Muscle layer of duodenum (tissue), 2 donors: Measurements from ENCODE around the gene ONECUT1.

ENCODE experiments used
- H3K27ac ChIP-seq: one replicate; pipeline ENCODE4 v1.7.0; 2013; ENCODE audit warnings: mild to moderate bottlenecking, low read length
- H3K27me3 ChIP-seq: one replicate; pipeline ENCODE4 v1.7.0; 2013; ENCODE audit warnings: low read depth, mild to moderate bottlenecking, control low read depth, low read length
- H3K36me3 ChIP-seq, 2 donors: one replicate each; pipeline ENCODE4 v1.7.0; 2013; ENCODE audit warnings: low read length in 2 of 2, control low read depth in 1 of 2, mild to moderate bottlenecking in 1 of 2; ENCODE audit not compliant: insufficient read depth in 2 of 2, control insufficient read depth in 1 of 2
- H3K4me1 ChIP-seq, 2 donors: one replicate each; pipeline ENCODE4 v1.7.0; 2013; ENCODE audit warnings: low read length in 2 of 2, mild to moderate bottlenecking in 2 of 2, control low read depth in 1 of 2, moderate library complexity in 1 of 2; ENCODE audit not compliant: insufficient read depth in 2 of 2, control insufficient read depth in 1 of 2
- H3K4me3 ChIP-seq, 2 donors: one replicate each; pipeline ENCODE4 v1.7.0; 2013; ENCODE audit warnings: low read length in 2 of 2, low read depth in 1 of 2, mild to moderate bottlenecking in 1 of 2
- H3K9me3 ChIP-seq, 2 donors: one replicate each; pipeline ENCODE4 v1.7.0; 2013; ENCODE audit warnings: low read length in 2 of 2, control low read depth in 1 of 2, mild to moderate bottlenecking in 1 of 2; ENCODE audit not compliant: control insufficient read depth in 1 of 2
- donor health status: healthy.

ONECUT1 gene

GRCh38 chr15:52735231-52736089, 54.7 kb downstream of the ONECUT1 start:
- Histone ChIP-seq H3K27ac (no peak overlapping the region), H3K4me1 (peaks cover 0 to 3% of the 10 kb centered on the region in 2 donors), H3K9me3 (no peaks in the 10 kb centered on the region), H3K27me3 (no peaks in the 10 kb centered on the region), H3K36me3 (no peaks in the 10 kb centered on the region), H3K4me3 (no peak overlapping the region)

DNA sequence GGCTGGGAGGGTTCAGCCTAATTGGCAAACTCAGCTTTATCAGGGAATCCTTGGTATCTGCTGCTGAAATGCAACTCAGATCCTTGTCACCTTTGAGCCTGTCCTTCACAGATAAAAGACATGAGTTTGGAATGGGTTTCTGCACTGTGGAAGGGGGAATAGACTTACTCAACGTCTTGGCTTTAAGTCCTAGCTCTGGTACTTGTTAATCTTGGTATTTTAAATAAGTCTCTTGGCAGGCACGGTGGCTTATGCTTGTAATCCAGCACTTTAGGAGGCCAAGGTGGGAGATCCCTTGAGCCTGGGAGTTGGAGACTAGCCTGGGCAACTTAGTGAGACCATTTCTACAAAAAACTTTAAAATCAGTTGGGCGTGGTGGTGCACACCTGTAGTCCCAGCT, 55.8 kb downstream of the ONECUT1 start:
- Histone ChIP-seq H3K4me3 (no peak overlapping the region), H3K36me3 (no peaks in the 10 kb centered on the region), H3K9me3 (no peaks in the 10 kb centered on the region), H3K4me1 (peaks cover 0 to 3% of the 10 kb centered on the region in 2 donors), H3K27ac (no peak overlapping the region), H3K27me3 (no peaks in the 10 kb centered on the region)

- peaks cover 0 to 3% of the 10 kb centered on the region in 2 donors for H3K4me1 ChIP-seq
- no peaks in the 10 kb centered on the region for H3K9me3 ChIP-seq
- no peaks in the 10 kb centered on the region for H3K36me3 ChIP-seq
- H3K27me3 ChIP-seq, result no peaks in the 10 kb centered on the region
- no peak overlapping the region for H3K4me3 ChIP-seq
- no peak overlapping the region for H3K27ac ChIP-seq
These were observed 56.4 kb downstream of the ONECUT1 start for GRCh38 chr15:52733696-52734255.

- H3K9me3 ChIP-seq, result no peaks in the 10 kb centered on the region
- H3K27ac ChIP-seq, result no peak overlapping the region
- no peaks in the 10 kb centered on the region for H3K27me3 ChIP-seq
- no peak overlapping the region for H3K4me3 ChIP-seq
- no peaks in the 10 kb centered on the region for H3K36me3 ChIP-seq
- H3K4me1 ChIP-seq, result peaks cover 0 to 3% of the 10 kb centered on the region in 2 donors
These were observed 57.0 kb downstream of the ONECUT1 start for GRCh38 chr15:52733088-52733487.

DNA sequence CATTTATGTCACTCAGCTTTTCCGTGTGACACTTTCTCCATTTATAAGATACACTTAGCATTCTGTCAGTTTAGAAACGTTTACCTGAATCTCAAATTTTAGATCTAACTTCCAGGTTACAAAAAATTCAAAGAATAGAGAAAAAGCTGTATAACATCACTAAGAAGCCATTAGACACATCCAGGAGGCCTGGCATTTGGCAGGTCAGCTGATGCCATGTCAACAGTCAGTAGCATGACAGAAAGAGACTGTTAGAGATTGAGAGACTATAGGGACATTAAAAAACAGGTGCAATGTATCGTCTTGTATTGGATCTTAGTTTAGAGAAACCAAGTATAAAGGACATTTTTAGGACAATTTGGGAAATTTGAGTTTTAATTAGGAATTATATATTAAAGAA, 57.6 kb downstream of the ONECUT1 start:
- Histone ChIP-seq H3K27me3 (no peaks in the 10 kb centered on the region), H3K27ac (no peak overlapping the region), H3K4me1 (peaks cover 0 to 3% of the 10 kb centered on the region in 2 donors), H3K9me3 (no peaks in the 10 kb centered on the region), H3K36me3 (no peaks in the 10 kb centered on the region), H3K4me3 (no peak overlapping the region)

DNA sequence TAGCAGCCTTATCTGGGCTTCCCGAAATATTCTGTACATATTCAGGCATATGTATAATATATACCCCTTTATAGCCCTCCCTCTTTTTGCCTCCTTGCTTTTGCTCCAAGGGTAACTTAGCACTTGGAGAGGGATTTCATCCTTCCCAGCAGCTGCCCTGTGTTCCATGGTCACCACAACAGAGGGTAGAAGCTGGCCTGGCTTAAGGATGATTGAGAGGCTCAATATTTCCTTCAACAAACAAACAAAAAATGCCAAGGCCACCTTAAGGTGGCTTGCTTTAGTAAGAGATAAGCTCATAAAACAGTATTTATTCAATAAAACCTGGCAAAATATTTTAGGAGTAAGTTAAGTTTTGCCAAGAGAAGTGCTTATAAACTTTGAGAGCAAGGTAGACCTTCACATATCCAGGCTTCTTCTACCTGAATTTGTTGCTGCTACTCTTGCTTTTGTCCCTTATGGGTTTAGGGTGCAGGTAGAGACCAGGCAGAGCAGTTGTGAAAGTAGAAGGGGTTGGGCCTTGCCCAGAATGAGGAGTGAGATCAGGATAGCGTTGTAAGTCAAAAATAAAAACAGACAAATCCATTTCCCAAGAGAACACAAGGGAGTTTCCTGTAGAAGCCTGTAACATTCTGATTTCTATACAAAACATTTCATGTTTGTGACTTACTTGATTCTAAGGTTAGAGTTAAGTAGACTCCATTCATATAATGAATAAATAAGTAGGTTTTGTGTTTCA, 58.2 kb downstream of the ONECUT1 start:
- Histone ChIP-seq H3K4me3 (no peak overlapping the region), H3K9me3 (no peaks in the 10 kb centered on the region), H3K36me3 (no peaks in the 10 kb centered on the region), H3K27ac (no peak overlapping the region), H3K27me3 (no peaks in the 10 kb centered on the region), H3K4me1 (peaks cover 0 to 3% of the 10 kb centered on the region in 2 donors)

- H3K4me1 ChIP-seq, result peaks cover 0 to 3% of the 10 kb centered on the region in 2 donors
These were observed 59.1 kb downstream of the ONECUT1 start for GRCh38 chr15:52731004-52731403.

GRCh38 chr15:52730594-52730993, 59.5 kb downstream of the ONECUT1 start:
- Histone ChIP-seq H3K27ac (no peak overlapping the region), H3K9me3 (no peaks in the 10 kb centered on the region), H3K4me3 (no peak overlapping the region), H3K27me3 (no peaks in the 10 kb centered on the region), H3K36me3 (no peaks in the 10 kb centered on the region), H3K4me1 (peaks cover 0 to 3% of the 10 kb centered on the region in 2 donors)

More at GRCh38 chr15:52731004-52731403, 59.1 kb downstream of the ONECUT1 start:
- no peak overlapping the region for H3K27ac ChIP-seq
- H3K9me3 ChIP-seq, result no peaks in the 10 kb centered on the region
- H3K4me3 ChIP-seq, result no peak overlapping the region
- no peaks in the 10 kb centered on the region for H3K36me3 ChIP-seq
- no peaks in the 10 kb centered on the region for H3K27me3 ChIP-seq

DNA sequence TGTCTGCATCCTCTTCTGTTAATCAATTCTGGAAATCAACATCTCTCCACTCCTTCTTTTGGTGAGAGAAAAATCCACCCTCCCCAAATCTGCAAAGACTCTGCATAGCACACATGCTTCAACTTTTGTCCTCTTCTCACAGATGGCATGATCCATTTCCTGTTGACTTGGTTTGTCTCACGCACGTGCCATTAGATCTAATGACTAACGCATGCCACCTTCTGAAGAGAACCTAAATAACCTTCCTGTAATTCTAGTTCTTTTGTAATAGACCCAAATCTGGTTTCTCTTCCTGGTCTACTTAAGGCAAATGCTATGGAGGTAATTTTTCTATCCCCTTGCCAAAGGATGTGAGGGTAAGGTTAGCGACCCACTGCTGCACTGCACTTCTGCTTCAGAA, 60.0 kb downstream of the ONECUT1 start:
- Histone ChIP-seq H3K36me3 (no peaks in the 10 kb centered on the region), H3K9me3 (no peaks in the 10 kb centered on the region), H3K4me1 (peaks cover 0 to 3% of the 10 kb centered on the region in 2 donors), H3K27me3 (no peaks in the 10 kb centered on the region), H3K27ac (no peak overlapping the region), H3K4me3 (no peak overlapping the region)

- Histone ChIP-seq H3K27ac (no peak overlapping the region), H3K4me1 (no peaks in the 10 kb centered on the region), H3K9me3 (no peaks in the 10 kb centered on the region), H3K27me3 (no peaks in the 10 kb centered on the region), H3K36me3 (no peaks in the 10 kb centered on the region), H3K4me3 (no peak overlapping the region)
These were observed 61.2 kb downstream of the ONECUT1 start for GRCh38 chr15:52728899-52729298.

DNA sequence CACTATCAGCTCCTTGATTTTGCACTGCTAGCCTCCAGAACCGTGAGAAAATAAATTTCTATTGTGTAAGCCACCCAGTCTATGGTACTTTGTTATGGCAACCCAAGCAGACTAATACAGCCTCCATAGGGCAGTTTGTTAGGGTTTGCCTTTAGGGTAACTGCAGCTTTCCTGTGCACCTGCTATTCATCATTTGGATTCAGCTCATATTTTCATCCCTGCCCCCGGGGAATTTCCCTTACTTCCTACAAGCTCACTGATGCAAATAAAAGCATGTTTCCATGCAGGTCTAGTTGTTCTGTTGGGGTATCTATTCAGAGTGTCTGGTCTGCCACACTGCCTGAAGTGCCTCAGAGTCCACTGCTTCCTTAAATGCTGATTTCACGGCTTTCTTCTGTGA, 62.3 kb downstream of the ONECUT1 start:
- no peaks in the 10 kb centered on the region for H3K4me1 ChIP-seq
- no peaks in the 10 kb centered on the region for H3K9me3 ChIP-seq
- no peak overlapping the region for H3K27ac ChIP-seq
- H3K36me3 ChIP-seq, result no peaks in the 10 kb centered on the region
- no peak overlapping the region for H3K4me3 ChIP-seq
- no peaks in the 10 kb centered on the region for H3K27me3 ChIP-seq
